K562 (cell line): ENCODE results near the gene CAPRIN1. TPM values are rescaled to one million over a fixed set of nuclear protein-coding genes. Genes with fewer than 3 reads are reported as not detected.

Experiments used
- BDP1 ChIP-seq: IDR thresholded peaks from 3 replicates; pipeline ENCODE4 v1.6.1; 2011; ENCODE audit not compliant: insufficient read length, insufficient read depth
- CEBPG ChIP-seq, 3 experiments: fragments of 200-800 bp in 1 of 3; sonication (Bioruptor generic) in 1 of 3; sonication (generic) in 1 of 3; formaldehyde crosslinking in 1 of 3; IDR thresholded peaks in 2 of 3; conservative IDR thresholded peaks in 1 of 3; 2 replicates each; pipeline versions ENCODE4 v1.6.1 to v1.8.0; 2016 to 2022; ENCODE audit warnings: missing compliant biosample characterization in 2 of 3, missing genetic modification characterization in 2 of 3, mild to moderate bottlenecking in 1 of 3, missing genetic modification reagents in 1 of 3
- E2F3 ChIP-seq: fragments of 250-450 bp; sonication (Bioruptor Pico); IDR thresholded peaks from 2 replicates; pipeline ENCODE4 v1.4.0; 2020; ENCODE audit warnings: mild to moderate bottlenecking
- EP300 ChIP-seq: IDR thresholded peaks from 2 replicates; pipeline ENCODE4 v1.6.1; 2012; ENCODE audit warnings: low read length, improper control_type of control experiment
- FIP1L1 ChIP-seq: fragments of 200-400 bp; formaldehyde crosslinking; IDR thresholded peaks from 2 replicates; pipeline ENCODE4 v1.6.1; 2018; ENCODE audit warnings: mild to moderate bottlenecking, low read depth, low read length; ENCODE audit not compliant: poor library complexity, severe bottlenecking
- HLTF ChIP-seq: fragments of 450-650 bp; IDR thresholded peaks from 2 replicates; pipeline ENCODE4 v1.6.1; 2016
- KLF13 ChIP-seq: fragments of 450-650 bp; IDR thresholded peaks from 2 replicates; pipeline ENCODE4 v1.6.1; 2016; ENCODE audit warnings: missing genetic modification characterization, low read depth, mild to moderate bottlenecking, missing compliant biosample characterization, moderate library complexity, borderline replicate concordance
- KLF6 ChIP-seq: fragments of 250-450 bp; sonication (Bioruptor Pico); IDR thresholded peaks from 2 replicates; pipeline ENCODE4 v1.4.0; 2020; ENCODE audit warnings: mild to moderate bottlenecking, moderate library complexity, borderline replicate concordance
- MCM7 ChIP-seq, 2 experiments: fragments of 450-650 bp; IDR thresholded peaks; 2 replicates each; pipeline ENCODE4 v1.6.1; 2016 to 2018
- NFATC3 ChIP-seq: fragments of 450-650 bp; IDR thresholded peaks from 2 replicates; pipeline ENCODE4 v1.6.1; 2017; ENCODE audit warnings: mild to moderate bottlenecking
- POLR2A ChIP-seq: fragments of 450-650 bp; conservative IDR thresholded peaks from 2 replicates; pipeline ENCODE4 v1.6.1; 2016
- POLR2H ChIP-seq: IDR thresholded peaks from 2 replicates; pipeline ENCODE4 v1.6.1; 2016; ENCODE audit warnings: missing genetic modification characterization, low read depth, mild to moderate bottlenecking, control low read depth, missing compliant biosample characterization, moderate library complexity
- RBM14 ChIP-seq: fragments of 200-400 bp; formaldehyde crosslinking; IDR thresholded peaks from 2 replicates; pipeline ENCODE4 v1.6.1; 2018; ENCODE audit warnings: low read depth, mild to moderate bottlenecking, low read length, moderate library complexity, borderline replicate concordance; ENCODE audit not compliant: insufficient read depth
- SMARCE1 ChIP-seq: fragments of 450-650 bp; IDR thresholded peaks from 2 replicates; pipeline ENCODE4 v1.7.1; 2016; ENCODE audit warnings: mild to moderate bottlenecking
- STAT5A ChIP-seq: IDR thresholded peaks from 2 replicates; pipeline ENCODE4 v1.6.1; 2012; ENCODE audit warnings: low read length, inconsistent platforms, borderline replicate concordance
- TAF7 ChIP-seq: fragments of 450-650 bp; IDR thresholded peaks from 2 replicates; pipeline ENCODE4 v1.6.1; 2016; ENCODE audit warnings: missing genetic modification characterization, missing compliant biosample characterization
- TGIF2 ChIP-seq: sonication (generic); formaldehyde crosslinking; IDR thresholded peaks from 2 replicates; pipeline ENCODE4 v1.8.1; 2022; ENCODE audit warnings: mild to moderate bottlenecking, missing genetic modification reagents, moderate library complexity
- ZNF445 ChIP-seq: fragments of 250-450 bp; sonication (Bioruptor Pico); IDR thresholded peaks from 2 replicates; pipeline ENCODE4 v1.4.0; 2020; ENCODE audit warnings: low read depth, mild to moderate bottlenecking, moderate library complexity
- ZNF57 ChIP-seq: fragments of 450-650 bp; formaldehyde crosslinking; IDR thresholded peaks from 2 replicates; pipeline ENCODE4 v1.4.0; 2020; ENCODE audit warnings: mild to moderate bottlenecking, moderate library complexity
- ZNF785 ChIP-seq: fragments of 250-450 bp; sonication (Bioruptor Pico); IDR thresholded peaks from 2 replicates; pipeline ENCODE4 v1.4.0; 2020; ENCODE audit warnings: mild to moderate bottlenecking
- polyA plus RNA-seq, 8 experiments: library from polyadenylated mRNA; depleted of rRNA in 4 of 8; stranded (reverse) in 5 of 8; unstranded in 3 of 8; fragments of >200 nt; fragmentation: Nextera tagmentation in 2 of 8; fragmentation: Illumina TruSeq in 1 of 8; extraction: Ambion mirVana in 2 of 8; extraction: Trizol in 1 of 8; gene quantifications; 2 replicates each; pipeline versions ENCODE4 v1.2.1 to v1.2.3, GENCODE V29; 2011 to 2014; ENCODE audit warnings: inconsistent platforms in 1 of 8, missing spikeins in 1 of 8
- total RNA-seq, 7 experiments: library from RNA; depleted of rRNA in 6 of 7; stranded (reverse); fragments of >200 nt in 6 of 7; fragmentation: Illumina TruSeq in 2 of 7; extraction: Trizol in 2 of 7; gene quantifications; 2 replicates each; pipeline versions ENCODE4 v1.2.1 to v1.2.3, GENCODE V29; 2011 to 2021; ENCODE audit warnings: low replicate concordance in 1 of 7
- TF ChIP-seq, protein P1 (sequence below): fragments of 450-650 bp; conservative IDR thresholded peaks from 2 replicates; pipeline ENCODE4 v1.6.1; 2016; ENCODE audit warnings: missing genetic modification characterization, low read depth, mild to moderate bottlenecking, missing compliant biosample characterization, moderate library complexity
- TF ChIP-seq, protein P2 (sequence below): fragments of 450-650 bp; conservative IDR thresholded peaks from 2 replicates; pipeline ENCODE4 v1.6.1; 2016; ENCODE audit warnings: missing genetic modification characterization, low read depth, mild to moderate bottlenecking, control low read depth, missing compliant biosample characterization
- TF ChIP-seq, protein P3 (sequence below), 2 experiments: fragments of 450-650 bp in 1 of 2; sonication (generic) in 1 of 2; formaldehyde crosslinking in 1 of 2; IDR thresholded peaks in 1 of 2; conservative IDR thresholded peaks in 1 of 2; 2 replicates each; pipeline versions ENCODE4 v1.6.1 to v1.8.1; 2016 to 2023; ENCODE audit warnings: mild to moderate bottlenecking in 2 of 2, moderate library complexity in 2 of 2, inconsistent platforms in 1 of 2, missing genetic modification reagents in 1 of 2
- TF ChIP-seq, protein P4 (sequence below): fragments of 450-650 bp; formaldehyde crosslinking; IDR thresholded peaks from 2 replicates; pipeline ENCODE4 v1.4.0; 2020; ENCODE audit warnings: mild to moderate bottlenecking, moderate library complexity

CAPRIN1 gene
- total and polyA plus RNA-seq, 9 of the 15 experiments (the other 6 are each of a cell fraction or from before 2014, with no cell fraction given), result 49.6 to 271 (median 244) TPM

DNA sequence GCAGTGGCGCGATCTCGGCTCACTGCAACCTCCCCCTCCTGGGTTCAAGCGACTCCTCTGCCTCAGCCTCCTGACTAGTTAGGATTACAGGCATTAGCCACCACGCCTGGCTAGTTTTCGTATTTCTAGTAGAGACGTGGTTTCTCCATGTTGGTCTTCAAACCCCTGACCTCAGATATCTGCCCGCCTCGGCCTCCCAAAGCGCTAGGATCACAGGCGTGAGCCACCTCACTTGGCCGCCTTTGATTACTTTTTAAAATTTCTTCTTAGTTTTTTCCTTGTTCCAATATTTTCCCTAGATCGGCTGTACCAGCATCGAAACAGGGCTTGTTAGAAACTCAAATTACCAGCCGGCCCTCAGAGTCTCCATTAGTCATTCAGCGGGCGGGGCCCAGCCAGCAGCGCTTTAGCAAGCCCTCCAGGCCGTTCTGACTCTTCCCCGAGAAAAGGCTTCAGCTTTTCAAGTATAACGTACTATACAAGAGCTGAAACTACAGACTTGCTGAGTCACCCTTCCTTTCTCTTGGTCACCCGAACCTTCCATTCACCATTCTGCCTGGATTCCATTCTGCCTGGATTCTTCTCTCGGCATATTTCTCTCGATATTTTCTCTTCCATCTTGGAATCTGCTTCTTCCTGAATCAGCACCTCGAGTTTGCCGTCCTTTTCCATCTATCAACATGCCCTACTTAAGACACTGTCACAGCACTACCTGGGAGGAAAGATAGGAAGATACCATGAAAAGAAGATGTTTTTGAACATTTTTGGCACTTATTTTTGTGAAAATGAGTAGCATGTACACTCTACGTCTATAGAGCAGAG is 6.7 kb upstream of the CAPRIN1 start (continued):
- TF ChIP-seq MCM7 (IDR thresholded peaks at IDR 0.05) (no peak), ZNF57 (CRISPR knock-in tag) (no peak), TGIF2 (CRISPR knock-in tag) (no peak), NFATC3 (no peak), HLTF (no peak), KLF6 (CRISPR knock-in tag) (no peak), POLR2H (tag) (peak; percentile 82), E2F3 (no peak), RBM14 (no peak), BDP1 (no peak), KLF13 (tag) (no peak; the same call in 1 of the 2 replicates), ZNF445 (CRISPR knock-in tag) (no peak), FIP1L1 (no peak), CEBPG (CRISPR knock-in tag; IDR thresholded peaks at IDR 0.05) (no peak), CEBPG (tag; conservative IDR thresholded peaks at IDR 0.05 in 1 of 2, IDR thresholded peaks at IDR 0.05 in 1 of 2) (no peak), SMARCE1 (peak; percentile 80; the same call in 1 of the 2 replicates), POLR2A (peak; percentile 76), STAT5A (no peak), EP300 (peak; percentile 48; the same call in 1 of the 2 replicates), TAF7 (tag) (no peak; the same call in none of the 2 replicates), ZNF785 (CRISPR knock-in tag) (no peak)
- TF ChIP-seq, protein P1, sequence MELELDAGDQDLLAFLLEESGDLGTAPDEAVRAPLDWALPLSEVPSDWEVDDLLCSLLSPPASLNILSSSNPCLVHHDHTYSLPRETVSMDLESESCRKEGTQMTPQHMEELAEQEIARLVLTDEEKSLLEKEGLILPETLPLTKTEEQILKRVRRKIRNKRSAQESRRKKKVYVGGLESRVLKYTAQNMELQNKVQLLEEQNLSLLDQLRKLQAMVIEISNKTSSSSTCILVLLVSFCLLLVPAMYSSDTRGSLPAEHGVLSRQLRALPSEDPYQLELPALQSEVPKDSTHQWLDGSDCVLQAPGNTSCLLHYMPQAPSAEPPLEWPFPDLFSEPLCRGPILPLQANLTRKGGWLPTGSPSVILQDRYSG, result peak; percentile 34
- TF ChIP-seq, protein P2, sequence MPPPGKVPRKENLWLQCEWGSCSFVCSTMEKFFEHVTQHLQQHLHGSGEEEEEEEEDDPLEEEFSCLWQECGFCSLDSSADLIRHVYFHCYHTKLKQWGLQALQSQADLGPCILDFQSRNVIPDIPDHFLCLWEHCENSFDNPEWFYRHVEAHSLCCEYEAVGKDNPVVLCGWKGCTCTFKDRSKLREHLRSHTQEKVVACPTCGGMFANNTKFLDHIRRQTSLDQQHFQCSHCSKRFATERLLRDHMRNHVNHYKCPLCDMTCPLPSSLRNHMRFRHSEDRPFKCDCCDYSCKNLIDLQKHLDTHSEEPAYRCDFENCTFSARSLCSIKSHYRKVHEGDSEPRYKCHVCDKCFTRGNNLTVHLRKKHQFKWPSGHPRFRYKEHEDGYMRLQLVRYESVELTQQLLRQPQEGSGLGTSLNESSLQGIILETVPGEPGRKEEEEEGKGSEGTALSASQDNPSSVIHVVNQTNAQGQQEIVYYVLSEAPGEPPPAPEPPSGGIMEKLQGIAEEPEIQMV (tag), result 0 out of 2 replicates have a peak, but pooled peaks have one; percentile 8
- TF ChIP-seq, protein P3, sequence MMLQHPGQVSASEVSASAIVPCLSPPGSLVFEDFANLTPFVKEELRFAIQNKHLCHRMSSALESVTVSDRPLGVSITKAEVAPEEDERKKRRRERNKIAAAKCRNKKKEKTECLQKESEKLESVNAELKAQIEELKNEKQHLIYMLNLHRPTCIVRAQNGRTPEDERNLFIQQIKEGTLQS (IDR thresholded peaks at IDR 0.05), result peak; percentile 74
- TF ChIP-seq, protein P3 (CRISPR knock-in tag; conservative IDR thresholded peaks at IDR 0.05), result no peak
- TF ChIP-seq, protein P4, sequence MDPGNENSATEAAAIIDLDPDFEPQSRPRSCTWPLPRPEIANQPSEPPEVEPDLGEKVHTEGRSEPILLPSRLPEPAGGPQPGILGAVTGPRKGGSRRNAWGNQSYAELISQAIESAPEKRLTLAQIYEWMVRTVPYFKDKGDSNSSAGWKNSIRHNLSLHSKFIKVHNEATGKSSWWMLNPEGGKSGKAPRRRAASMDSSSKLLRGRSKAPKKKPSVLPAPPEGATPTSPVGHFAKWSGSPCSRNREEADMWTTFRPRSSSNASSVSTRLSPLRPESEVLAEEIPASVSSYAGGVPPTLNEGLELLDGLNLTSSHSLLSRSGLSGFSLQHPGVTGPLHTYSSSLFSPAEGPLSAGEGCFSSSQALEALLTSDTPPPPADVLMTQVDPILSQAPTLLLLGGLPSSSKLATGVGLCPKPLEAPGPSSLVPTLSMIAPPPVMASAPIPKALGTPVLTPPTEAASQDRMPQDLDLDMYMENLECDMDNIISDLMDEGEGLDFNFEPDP (CRISPR knock-in tag), result no peak
